ENCODE measurements around the gene KCNN3. TPM values are rescaled to one million over a fixed set of nuclear protein-coding genes. Genes with fewer than 3 reads are reported as not detected.

The KCNN3 gene
- total and polyA plus RNA-seq, 10 donors: 0.13 to 15.1 (median 7.4) TPM

GRCh38 chr1:154663471-154664060, 206.5 kb downstream of the KCNN3 start:
- H3K36me3 ChIP-seq: no peaks in the 10 kb centered on the region
- WGBS, 5 donors: 29 to 55% (median 32%) methylated on average over 2 of the region's 2 CpGs
- peaks cover 0 to 23% (median 0%) of the 10 kb centered on the region in 7 donors for H3K27me3 ChIP-seq (replicated peaks in 1 of 7)
- no peak overlapping the region for H3K27ac ChIP-seq
- no peak for DNase-seq
- no peaks in the 10 kb centered on the region for H3K9me3 ChIP-seq
- intact Hi-C loops (cut with DNase I; ENCODE audit: low total_unique reads): no loop called here
- H3K4me3 ChIP-seq: no peak overlapping the region
- TF ChIP-seq POLR2AphosphoS5 (IDR thresholded peaks at IDR 0.05) (no peak), CTCF (IDR thresholded peaks at IDR 0.05 in 8 of 11, conservative IDR thresholded peaks at IDR 0.05 in 3 of 11) (no peak), POLR2A (IDR thresholded peaks at IDR 0.05) (no peak)
- H3K4me1 ChIP-seq: no peaks in the 10 kb centered on the region

GRCh38 chr1:154661110-154661509, 209.0 kb downstream of the KCNN3 start:
- Histone ChIP-seq H3K9me3 (no peaks in the 10 kb centered on the region), H3K27ac (no peak overlapping the region), H3K36me3 (no peaks in the 10 kb centered on the region), H3K4me1 (no peaks in the 10 kb centered on the region), H3K4me3 (no peak overlapping the region), H3K27me3 (replicated peaks in 1 of 7) (peaks cover 0 to 24% (median 3%) of the 10 kb centered on the region in 7 donors)
- 61 to 83% (median 70%) methylated on average over 2 of the region's 2 CpGs for WGBS, 5 donors
- TF ChIP-seq POLR2A (IDR thresholded peaks at IDR 0.05): no peak
- no peak for TF ChIP-seq CTCF (IDR thresholded peaks at IDR 0.05 in 8 of 11, conservative IDR thresholded peaks at IDR 0.05 in 3 of 11)
- TF ChIP-seq POLR2AphosphoS5 (IDR thresholded peaks at IDR 0.05): no peak
- DNase-seq: no peak
- intact Hi-C loops (cut with DNase I; ENCODE audit: low total_unique reads): no loop called here

GRCh38 chr1:154659823-154660592, 210.1 kb downstream of the KCNN3 start:
- Histone ChIP-seq H3K9me3 (peaks cover 0 to 5% (median 0%) of the 10 kb centered on the region in 8 donors), H3K4me1 (no peaks in the 10 kb centered on the region), H3K36me3 (no peaks in the 10 kb centered on the region), H3K4me3 (no peak overlapping the region), H3K27me3 (replicated peaks in 1 of 7) (peaks cover 0 to 24% (median 3%) of the 10 kb centered on the region in 7 donors), H3K27ac (no peak overlapping the region)
- TF ChIP-seq CTCF (IDR thresholded peaks at IDR 0.05 in 8 of 11, conservative IDR thresholded peaks at IDR 0.05 in 3 of 11): no peak
- TF ChIP-seq POLR2AphosphoS5 (IDR thresholded peaks at IDR 0.05): no peak
- no peak for TF ChIP-seq POLR2A (IDR thresholded peaks at IDR 0.05)
- WGBS, 5 donors: 81 to 89% (median 84%) methylated on average over 3 of the region's 3 CpGs
- intact Hi-C loops (cut with DNase I; ENCODE audit: low total_unique reads): no loop called here
- no peak for DNase-seq

- no peak overlapping the region for H3K4me3 ChIP-seq
- H3K9me3 ChIP-seq: peaks cover 0 to 9% (median 0%) of the 10 kb centered on the region in 8 donors
- no peaks in the 10 kb centered on the region for H3K4me1 ChIP-seq
- no peak for TF ChIP-seq POLR2AphosphoS5 (IDR thresholded peaks at IDR 0.05)
- no peak for TF ChIP-seq CTCF (IDR thresholded peaks at IDR 0.05 in 8 of 11, conservative IDR thresholded peaks at IDR 0.05 in 3 of 11)
- TF ChIP-seq POLR2A (IDR thresholded peaks at IDR 0.05): no peak
- intact Hi-C loops (cut with DNase I; ENCODE audit: low total_unique reads): no loop called here
- no peaks in the 10 kb centered on the region for H3K36me3 ChIP-seq
- WGBS, 5 donors: 20 to 41% (median 27%) methylated on average over 2 of the region's 2 CpGs
- DNase-seq: no peak
- peaks cover 0 to 24% (median 3%) of the 10 kb centered on the region in 7 donors for H3K27me3 ChIP-seq (replicated peaks in 1 of 7)
- H3K27ac ChIP-seq: no peak overlapping the region
Measured at GRCh38 chr1:154657556-154657955, 212.5 kb downstream of the KCNN3 start.
